Kidney tubule cell (primary cell): Measurements from ENCODE around the gene SYCP3.

Source experiments
- DNase-seq: peaks from one replicate; pipeline ENCODE4 v3.0.0-alpha.2; 2018; ENCODE audit warnings: low spot score

Gene SYCP3

DNA sequence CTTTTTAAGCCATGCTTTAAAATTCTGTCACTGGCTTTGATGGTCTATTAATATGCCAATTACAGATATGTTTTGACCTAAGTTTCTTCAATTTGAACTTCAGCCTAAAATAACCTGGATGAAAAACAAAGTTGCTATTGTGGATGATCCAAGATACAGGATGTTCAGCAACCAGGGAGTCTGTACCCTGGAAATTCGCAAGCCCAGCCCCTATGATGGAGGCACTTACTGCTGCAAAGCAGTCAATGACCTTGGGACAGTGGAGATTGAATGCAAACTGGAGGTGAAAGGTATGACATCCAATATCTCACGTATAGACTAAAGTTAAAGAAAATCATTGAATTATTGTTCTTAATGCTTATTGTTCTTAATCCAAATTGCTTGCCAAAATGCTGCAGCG, 59.0 kb downstream of the SYCP3 start:
- no peak for DNase-seq
